Fibroblast of lung (primary cell): Measurements from ENCODE around the gene ZNF622. TPM values are rescaled to one million over a fixed set of nuclear protein-coding genes. Genes with fewer than 3 reads are reported as not detected.

Experiments
- DNase-seq, 2 donors: peaks; one replicate each; pipeline versions ENCODE4 v3.0.0 to v3.0.0-alpha.2; 2010; ENCODE audit warnings: low read depth in 2 of 2
- H2AFZ ChIP-seq: 2 replicates; pipeline ENCODE4 v1.5.1; 2012; ENCODE audit warnings: low read length, control low read depth, inconsistent platforms
- H3K27ac ChIP-seq: 2 replicates; pipeline ENCODE4 v1.5.1; 2011; ENCODE audit warnings: low read length, control low read depth; ENCODE audit not compliant: insufficient read depth
- H3K27me3 ChIP-seq: 2 replicates; pipeline ENCODE4 v1.5.1; 2011; ENCODE audit warnings: mild to moderate bottlenecking, low read length; ENCODE audit not compliant: control insufficient read depth, insufficient read depth
- H3K36me3 ChIP-seq: 2 replicates; pipeline ENCODE4 v1.5.1; 2011; ENCODE audit warnings: low read length; ENCODE audit not compliant: control insufficient read depth, insufficient read depth
- H3K4me1 ChIP-seq: 2 replicates; pipeline ENCODE4 v1.5.1; 2011; ENCODE audit warnings: low read length; ENCODE audit not compliant: control insufficient read depth, insufficient read depth; ENCODE audit errors: extremely low read depth
- H3K4me2 ChIP-seq: 2 replicates; pipeline ENCODE4 v1.5.1; 2011; ENCODE audit warnings: low read length, control low read depth; ENCODE audit not compliant: insufficient read depth; ENCODE audit errors: extremely low read depth
- H3K4me3 ChIP-seq, 4 experiments: fragments of 200-600 bp in 1 of 4; sonication (generic) in 1 of 4; replicated peaks in 1 of 4; 2 replicates each; pipeline ENCODE4 v1.5.1; 2011 to 2016; ENCODE audit warnings: low read length in 4 of 4, low read depth in 3 of 4, mild to moderate bottlenecking in 3 of 4, control low read depth in 2 of 4, inconsistent platforms in 1 of 4, mixed read lengths in 1 of 4; ENCODE audit not compliant: insufficient read depth in 1 of 4; ENCODE audit errors: control extremely low read depth in 1 of 4
- H3K79me2 ChIP-seq: 2 replicates; pipeline ENCODE4 v1.5.1; 2012; ENCODE audit warnings: mild to moderate bottlenecking, low read length, inconsistent platforms; ENCODE audit not compliant: control insufficient read depth, insufficient read depth
- H3K9ac ChIP-seq: 2 replicates; pipeline ENCODE4 v1.5.1; 2011; ENCODE audit warnings: mild to moderate bottlenecking, low read length, control low read depth; ENCODE audit not compliant: insufficient read depth
- H3K9me3 ChIP-seq: 2 replicates; pipeline ENCODE4 v1.5.1; 2012; ENCODE audit warnings: low read depth, low read length; ENCODE audit not compliant: control insufficient read depth, insufficient read depth
- H4K20me1 ChIP-seq: 2 replicates; pipeline ENCODE4 v1.5.1; 2011; ENCODE audit warnings: low read length; ENCODE audit not compliant: control insufficient read depth, insufficient read depth; ENCODE audit errors: extremely low read depth
- EZH2 ChIP-seq: IDR thresholded peaks from 2 replicates; pipeline ENCODE4 v1.5.1; 2012; ENCODE audit warnings: low read length, control low read depth, mild to moderate bottlenecking; ENCODE audit errors: missing control alignments
- polyA plus RNA-seq, 2 donors: library from polyadenylated mRNA; depleted of rRNA in 1 of 2; stranded (reverse) in 1 of 2; unstranded in 1 of 2; fragments of >200 nt; gene quantifications; 2 replicates each; pipeline ENCODE4 v1.2.1, GENCODE V29; 2011 to 2012; ENCODE audit warnings: missing spikeins in 1 of 2
- total RNA-seq: library from RNA; depleted of rRNA; stranded (reverse); fragments of >200 nt; gene quantifications from 2 replicates; pipeline ENCODE4 v1.2.1, GENCODE V29; 2014
- TF ChIP-seq, protein P1 (sequence below), 2 donors: IDR thresholded peaks in 1 of 2; conservative IDR thresholded peaks in 1 of 2; 1 replicate in 1 of 2; 2 replicates in 1 of 2; pipeline ENCODE4 v1.5.1; 2011 to 2012; ENCODE audit warnings: low read length in 2 of 2, control low read depth in 1 of 2, inconsistent platforms in 1 of 2, low read depth in 1 of 2, mild to moderate bottlenecking in 1 of 2

The ZNF622 gene
- total and polyA plus RNA-seq, 2 donors (not counting 1 experiment from before 2014, with no cell fraction given) = 27.5 to 45.4 TPM

DNA sequence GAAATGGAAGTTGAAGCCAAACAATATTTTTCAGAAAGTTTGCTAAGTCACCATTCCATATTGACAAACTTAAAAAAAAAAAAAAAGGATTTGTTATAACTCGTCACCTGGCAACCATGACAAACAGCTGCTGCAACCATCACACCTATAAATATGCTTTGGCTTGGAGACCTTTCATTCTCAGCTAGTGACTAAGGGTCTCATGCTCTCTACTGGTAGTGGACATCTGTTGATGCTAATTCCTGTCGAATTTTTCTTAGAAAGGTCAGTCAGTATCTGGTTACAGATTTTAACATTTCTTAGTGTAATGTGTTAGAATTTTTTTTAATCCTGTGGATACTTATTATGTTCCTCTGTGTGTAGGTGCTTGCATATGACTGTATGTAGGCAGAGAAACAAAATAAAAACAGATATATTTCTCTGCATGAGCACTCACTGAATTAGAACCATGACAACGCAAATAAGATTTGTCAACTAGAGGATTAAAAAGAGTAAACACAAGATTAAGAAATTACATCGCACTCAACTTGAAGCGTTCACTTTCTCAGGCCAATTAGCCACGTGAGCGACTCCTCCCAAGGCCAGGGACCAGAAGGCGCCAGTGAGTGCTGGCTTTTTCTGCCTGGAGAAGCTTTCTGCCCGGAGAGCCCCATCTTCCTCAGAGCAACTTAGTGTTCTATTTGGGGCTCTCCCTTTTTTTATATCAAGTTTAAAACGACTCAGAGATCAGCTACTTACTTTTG lies 27.0 kb upstream of the ZNF622 start:
- no peak overlapping the region for H3K9ac ChIP-seq
- H3K27ac ChIP-seq = no peak overlapping the region
- H3K27me3 ChIP-seq = no peaks in the 10 kb centered on the region

GRCh38 chr5:16490911-16491310 lies 25.3 kb upstream of the ZNF622 start:
- no peaks in the 10 kb centered on the region for H3K36me3 ChIP-seq
- no peak for DNase-seq
- no peaks in the 10 kb centered on the region for H4K20me1 ChIP-seq
- H3K79me2 ChIP-seq = no peaks in the 10 kb centered on the region
- H3K9ac ChIP-seq = no peak overlapping the region
- no peaks in the 10 kb centered on the region for H3K27me3 ChIP-seq
- H2AFZ ChIP-seq = no peak overlapping the region
- TF ChIP-seq EZH2 = no peak
- no peak overlapping the region for H3K4me2 ChIP-seq
- no peak overlapping the region for H3K4me3 ChIP-seq
- no peaks in the 10 kb centered on the region for H3K9me3 ChIP-seq
- peaks cover 3% of the 10 kb centered on the region for H3K4me1 ChIP-seq
- H3K27ac ChIP-seq = no peak overlapping the region

More for the DNA sequence above, 27.0 kb upstream of the ZNF622 start:
- peaks cover 3% of the 10 kb centered on the region for H3K4me1 ChIP-seq
- DNase-seq = peak; percentile 36 to 71
- TF ChIP-seq EZH2 = no peak
- TF ChIP-seq, protein P1, sequence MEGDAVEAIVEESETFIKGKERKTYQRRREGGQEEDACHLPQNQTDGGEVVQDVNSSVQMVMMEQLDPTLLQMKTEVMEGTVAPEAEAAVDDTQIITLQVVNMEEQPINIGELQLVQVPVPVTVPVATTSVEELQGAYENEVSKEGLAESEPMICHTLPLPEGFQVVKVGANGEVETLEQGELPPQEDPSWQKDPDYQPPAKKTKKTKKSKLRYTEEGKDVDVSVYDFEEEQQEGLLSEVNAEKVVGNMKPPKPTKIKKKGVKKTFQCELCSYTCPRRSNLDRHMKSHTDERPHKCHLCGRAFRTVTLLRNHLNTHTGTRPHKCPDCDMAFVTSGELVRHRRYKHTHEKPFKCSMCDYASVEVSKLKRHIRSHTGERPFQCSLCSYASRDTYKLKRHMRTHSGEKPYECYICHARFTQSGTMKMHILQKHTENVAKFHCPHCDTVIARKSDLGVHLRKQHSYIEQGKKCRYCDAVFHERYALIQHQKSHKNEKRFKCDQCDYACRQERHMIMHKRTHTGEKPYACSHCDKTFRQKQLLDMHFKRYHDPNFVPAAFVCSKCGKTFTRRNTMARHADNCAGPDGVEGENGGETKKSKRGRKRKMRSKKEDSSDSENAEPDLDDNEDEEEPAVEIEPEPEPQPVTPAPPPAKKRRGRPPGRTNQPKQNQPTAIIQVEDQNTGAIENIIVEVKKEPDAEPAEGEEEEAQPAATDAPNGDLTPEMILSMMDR (conservative IDR thresholded peaks at IDR 0.05 in 1 of 2, IDR thresholded peaks at IDR 0.05 in 1 of 2; ENCODE audit: low read depth in 1 of 2, low read length in 2 of 2) = no peak
- no peak overlapping the region for H2AFZ ChIP-seq
- no peaks in the 10 kb centered on the region for H3K9me3 ChIP-seq
- no peaks in the 10 kb centered on the region for H4K20me1 ChIP-seq
- H3K4me3 ChIP-seq = no peak overlapping the region
- no peaks in the 10 kb centered on the region for H3K36me3 ChIP-seq
- no peaks in the 10 kb centered on the region for H3K79me2 ChIP-seq
- no peak overlapping the region for H3K4me2 ChIP-seq

DNA sequence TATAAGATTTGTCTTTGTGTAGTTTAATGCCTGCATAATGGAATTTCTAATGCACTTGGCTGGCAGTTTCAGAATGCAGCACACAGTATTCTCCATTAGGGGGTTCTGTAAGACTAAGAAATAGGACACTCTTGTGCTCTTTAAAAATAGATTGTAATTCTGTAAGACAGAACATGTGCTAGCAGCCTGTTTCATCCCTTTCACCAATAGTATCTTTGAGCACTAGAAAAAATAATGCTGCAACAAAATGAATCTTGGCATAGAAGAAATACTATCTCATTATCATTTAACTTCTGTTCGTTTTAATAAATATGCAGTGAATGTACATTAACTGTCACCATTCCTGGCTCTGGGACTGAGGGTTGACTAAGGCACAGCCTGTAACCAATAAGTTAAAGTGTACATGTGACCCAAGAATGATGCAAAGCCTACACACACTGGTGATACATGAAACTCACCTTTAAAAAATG lies 23.8 kb upstream of the ZNF622 start:
- peak; percentile 41 to 74 for DNase-seq
- H3K4me1 ChIP-seq = peaks cover 3% of the 10 kb centered on the region
- H2AFZ ChIP-seq = no peak overlapping the region
- no peaks in the 10 kb centered on the region for H3K36me3 ChIP-seq
- no peaks in the 10 kb centered on the region for H4K20me1 ChIP-seq
- no peak overlapping the region for H3K4me3 ChIP-seq
- no peak overlapping the region for H3K4me2 ChIP-seq
- no peaks in the 10 kb centered on the region for H3K27me3 ChIP-seq
- H3K9ac ChIP-seq = no peak overlapping the region
- TF ChIP-seq EZH2 = no peak
- TF ChIP-seq, protein P1 (conservative IDR thresholded peaks at IDR 0.05 in 1 of 2, IDR thresholded peaks at IDR 0.05 in 1 of 2; ENCODE audit: low read depth in 1 of 2, low read length in 2 of 2) = peak; percentile 76
- no peaks in the 10 kb centered on the region for H3K79me2 ChIP-seq
- no peak overlapping the region for H3K27ac ChIP-seq
- no peaks in the 10 kb centered on the region for H3K9me3 ChIP-seq
